HG03439 (cell line): ENCODE data around the gene CHRNE.
"Not testable (repeated sequence)": the region's sequence is repeated elsewhere in the genome, so short reads cannot be mapped to it uniquely, and the experiment has no call there.

Experiments
- ATAC-seq: cut with Tn5 transposase; IDR thresholded peaks from one replicate; pipeline ENCODE4 v1.9.1; 2021; ENCODE audit warnings: mild to moderate bottlenecking, moderate library complexity; ENCODE audit not compliant: unreplicated experiment

The CHRNE gene

DNA sequence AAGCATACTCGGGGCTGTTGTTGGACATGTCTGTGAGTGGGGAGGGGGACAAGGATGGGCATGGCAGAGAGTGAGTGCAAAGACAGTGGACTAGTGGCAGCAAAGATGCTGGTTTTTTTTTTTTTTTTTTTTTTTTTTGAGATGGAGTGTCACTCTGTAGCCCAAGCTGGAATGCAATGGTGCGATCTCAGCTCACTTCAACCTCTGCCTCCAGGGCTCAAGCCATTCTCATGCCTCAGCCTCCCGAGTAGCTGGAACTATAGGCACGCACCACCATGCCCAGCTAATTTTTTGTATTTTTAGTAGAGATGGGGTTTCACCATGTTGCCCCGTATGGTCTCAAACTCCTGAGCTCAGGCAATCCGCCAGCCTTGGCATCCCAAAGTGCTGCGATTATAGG is 45.6 kb downstream of the CHRNE start:
- ATAC-seq = not testable (repeated sequence)

- ATAC-seq = no peak
Observed at GRCh38 chr17:4856937-4857314, 46.0 kb downstream of the CHRNE start.

DNA sequence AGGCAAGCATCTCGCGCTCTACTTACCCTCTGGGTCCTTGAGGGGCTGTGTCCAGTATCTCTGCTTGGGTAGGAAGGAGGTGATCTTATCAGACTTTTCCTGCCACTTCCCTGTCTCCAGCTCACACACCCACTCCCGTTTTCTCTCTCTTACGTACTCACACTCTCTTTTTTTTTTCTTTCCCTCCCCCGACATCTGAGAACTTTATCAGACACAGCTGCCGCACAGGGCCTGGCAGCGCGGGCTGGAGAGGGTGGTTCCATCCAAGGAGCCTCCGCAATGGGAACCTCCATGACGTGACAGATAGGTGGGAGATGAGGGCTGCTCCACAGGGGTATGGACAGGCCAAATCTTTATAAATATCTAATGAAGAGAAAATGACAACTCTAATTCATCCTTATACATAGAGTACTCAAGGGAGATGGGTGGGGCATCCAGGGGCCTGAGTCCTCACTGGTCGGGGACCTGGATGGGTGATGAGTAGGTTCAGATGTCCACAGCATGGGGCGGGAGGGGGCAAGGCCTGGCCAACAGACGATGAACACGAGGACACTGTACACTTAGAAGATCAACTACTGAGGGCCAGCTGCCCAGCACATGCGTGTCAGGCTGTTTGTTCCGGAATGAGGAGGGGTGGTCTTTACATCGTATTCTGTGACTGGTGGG is 46.5 kb downstream of the CHRNE start:
- no peak for ATAC-seq

DNA sequence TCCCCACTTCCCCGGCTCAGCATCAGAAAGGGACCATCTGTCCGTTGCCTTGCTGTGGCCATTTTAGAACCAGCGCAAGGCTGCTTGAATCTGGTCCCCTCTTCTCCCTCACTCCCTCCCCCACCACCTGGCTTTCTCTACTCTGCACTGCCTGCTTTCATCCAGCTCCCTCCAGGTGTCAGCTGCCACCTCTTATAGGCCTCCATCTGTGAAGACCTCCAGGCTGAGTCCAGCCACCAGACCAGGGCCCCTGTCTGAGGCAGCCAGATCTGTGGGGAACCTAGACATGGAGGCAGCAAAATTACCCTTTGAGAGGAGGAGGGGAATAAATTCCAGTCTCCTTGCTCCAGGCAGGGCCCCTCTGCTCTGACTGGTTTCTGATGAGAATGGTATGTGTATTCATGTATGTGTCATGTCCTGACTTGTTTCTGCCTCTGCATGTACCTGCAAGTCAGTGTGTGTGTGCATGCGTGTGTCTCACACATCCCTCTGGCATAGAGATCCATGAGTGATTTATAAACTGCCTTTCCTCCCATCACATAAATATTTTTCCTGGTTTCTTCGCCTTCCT is 48.7 kb downstream of the CHRNE start:
- ATAC-seq = no peak

DNA sequence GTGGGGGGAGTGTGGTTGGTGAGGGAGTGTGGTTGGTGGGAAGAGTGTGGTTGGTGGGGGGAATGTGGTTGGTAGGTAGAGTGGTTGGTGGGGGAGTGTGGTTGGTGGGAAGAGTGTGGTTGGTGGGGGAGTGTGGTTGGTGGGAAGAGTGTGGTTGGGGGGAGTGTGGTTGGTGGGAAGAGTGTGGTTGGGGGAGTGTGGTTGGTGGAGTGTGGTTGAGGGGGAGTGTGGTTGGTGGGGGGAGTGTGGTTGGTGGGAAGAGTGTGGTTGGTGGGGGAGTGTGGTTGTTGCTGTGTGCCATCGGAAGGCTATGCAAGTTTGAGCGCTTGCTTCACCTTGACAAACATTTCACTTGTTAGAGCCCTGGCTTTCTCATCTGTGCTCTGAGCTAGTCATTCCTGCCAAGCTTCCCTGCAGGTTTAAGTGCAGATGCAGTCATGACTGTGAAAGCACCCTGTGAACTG is 49.7 kb downstream of the CHRNE start:
- no peak for ATAC-seq

- no peak for ATAC-seq
Observed at GRCh38 chr17:4852567-4853207, 50.2 kb downstream of the CHRNE start.

GRCh38 chr17:4851084-4851483 is 51.8 kb downstream of the CHRNE start:
- ATAC-seq = no peak

GRCh38 chr17:4850246-4850645 is 52.7 kb downstream of the CHRNE start:
- ATAC-seq = no peak

DNA sequence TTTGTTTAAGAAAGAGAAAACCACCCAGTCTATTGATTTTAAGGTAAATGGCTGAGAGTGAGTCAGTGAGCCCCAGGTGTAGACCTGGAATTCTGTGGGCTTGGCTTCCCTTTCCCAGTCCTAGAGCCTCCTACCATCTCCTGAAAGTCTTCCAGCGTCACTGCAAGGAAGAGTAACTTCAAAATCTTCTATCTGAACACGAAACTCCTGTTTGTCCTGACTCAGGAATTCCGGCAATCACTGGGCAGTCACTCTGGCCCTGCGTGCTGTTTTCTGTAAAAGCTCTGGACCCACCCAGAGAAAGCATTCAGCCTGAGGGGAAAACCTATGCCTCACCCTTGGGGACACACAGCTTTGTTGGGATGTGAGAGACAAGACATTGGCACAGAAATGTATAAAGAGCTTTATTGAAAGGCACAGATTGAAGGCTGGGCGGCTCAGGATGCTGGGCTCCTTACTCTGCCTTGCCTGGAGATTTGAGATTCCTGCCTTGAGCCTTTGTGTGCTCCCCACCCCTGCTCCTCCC is 53.8 kb downstream of the CHRNE start:
- ATAC-seq = no peak
